NCI-H1436 (cell line): ENCODE data around the gene NOL8.

Source experiments
- DNase-seq: peaks from one replicate; lab custom pipeline; 2025; lab: John Stamatoyannopoulos, UW

Gene NOL8

DNA sequence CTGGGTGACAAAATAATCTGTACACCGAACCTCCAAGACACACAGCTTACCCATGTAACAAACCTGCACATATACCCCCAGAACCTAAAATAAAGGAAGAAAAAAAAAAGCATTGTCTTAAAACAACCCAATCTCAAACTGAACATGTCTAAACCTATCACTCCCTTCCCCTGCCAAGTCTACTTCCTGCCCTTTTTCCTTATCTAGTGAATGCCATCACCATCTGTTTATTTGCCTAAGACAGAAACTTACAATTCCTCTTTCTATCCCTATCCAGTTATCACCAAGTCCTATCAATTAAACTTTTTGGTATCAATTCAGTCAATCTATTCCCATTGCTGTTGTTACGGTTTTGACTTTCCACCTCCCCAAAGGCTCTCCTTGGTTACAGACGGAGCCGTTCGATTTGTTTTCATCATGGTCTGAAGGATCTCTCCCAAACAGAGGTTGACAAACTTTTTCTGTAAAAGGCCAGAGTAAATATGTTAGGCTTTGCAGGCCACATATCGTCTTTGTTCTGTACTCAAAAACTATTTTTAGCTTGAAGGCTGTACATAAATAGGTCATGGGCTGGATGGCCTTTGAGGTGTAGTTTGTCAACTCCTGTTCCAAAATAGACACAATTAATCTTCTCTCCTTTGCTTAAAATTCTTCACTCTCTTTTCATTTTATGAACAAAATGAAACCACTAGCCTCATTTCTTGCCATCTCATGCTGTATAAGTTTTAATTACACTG is 12.1 kb downstream of the NOL8 start:
- no peak for DNase-seq

DNA sequence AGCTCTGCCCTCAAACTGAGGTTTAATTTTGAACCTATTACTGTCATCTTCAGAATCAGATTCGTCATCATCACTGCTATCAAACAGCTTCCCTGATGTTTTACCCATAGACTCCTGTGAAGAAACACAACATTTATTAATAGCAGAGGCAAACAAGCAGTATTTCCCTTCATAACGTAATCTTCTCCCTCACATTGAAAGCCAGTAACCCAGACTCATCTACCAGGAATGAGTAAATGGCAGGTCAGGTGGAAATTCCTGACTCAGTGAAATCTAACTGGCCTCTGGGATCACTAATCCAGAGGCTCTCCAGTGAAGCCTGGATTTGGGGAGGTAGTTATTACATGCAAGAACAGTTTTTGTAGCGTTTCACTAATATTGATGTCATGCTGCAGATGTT is 14.6 kb downstream of the NOL8 start:
- no peak for DNase-seq

DNA sequence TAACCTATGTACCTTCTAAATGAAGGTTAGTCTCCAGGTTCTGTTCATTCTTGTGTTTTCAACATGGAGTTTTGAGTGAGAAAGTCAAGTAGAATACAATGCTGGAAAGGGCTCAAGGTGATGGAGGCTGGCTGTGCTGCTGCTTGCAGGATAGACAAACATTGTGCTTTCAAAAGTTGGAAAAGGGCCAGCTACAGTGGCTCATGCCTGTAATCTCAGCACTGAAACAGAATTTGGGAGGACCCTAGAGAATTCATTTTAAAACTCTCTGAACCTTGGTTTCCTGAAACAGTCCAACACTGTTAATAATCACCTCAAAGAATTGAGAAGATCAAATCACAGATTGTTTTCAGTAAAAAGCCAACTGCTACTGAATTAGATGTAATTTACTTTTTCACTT is 16.3 kb downstream of the NOL8 start:
- no peak for DNase-seq

DNA sequence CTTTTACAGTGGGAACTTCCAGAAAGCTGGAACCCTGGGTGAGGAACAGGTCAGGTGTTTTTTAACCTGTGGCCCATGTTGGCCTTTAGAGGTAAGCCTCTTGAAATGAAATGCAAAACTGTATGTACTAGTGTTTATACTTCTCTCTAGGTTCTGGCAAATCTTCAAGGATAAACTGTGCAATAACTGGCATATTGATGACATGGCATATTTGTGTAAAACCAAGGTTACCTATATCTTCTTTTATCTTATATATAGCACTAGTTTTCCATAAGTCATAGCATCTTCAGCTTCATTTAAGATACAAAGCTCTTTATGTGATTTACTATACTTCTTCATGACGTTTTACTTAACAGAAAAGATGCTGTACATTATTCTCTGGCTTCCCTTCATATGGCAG is 24.2 kb downstream of the NOL8 start:
- DNase-seq, result no peak

DNA sequence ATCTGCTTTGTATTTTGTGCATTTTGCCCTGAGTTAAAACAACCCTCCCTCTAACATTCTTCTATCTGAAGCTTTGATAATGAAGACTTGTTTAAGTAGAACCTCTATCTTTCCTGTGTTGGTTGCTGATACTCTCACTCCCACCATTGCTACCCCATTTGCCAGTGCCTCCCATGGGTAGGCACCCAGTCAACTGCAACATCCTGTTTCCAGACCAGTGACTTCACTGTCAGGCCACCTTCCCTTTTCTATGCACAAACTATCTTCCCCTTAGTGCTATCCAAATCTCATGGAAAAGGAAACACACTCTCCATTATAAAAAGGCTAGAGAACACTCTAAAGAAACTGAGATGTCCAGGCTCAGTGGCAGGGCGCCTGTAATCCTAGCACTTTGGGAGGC is 26.0 kb downstream of the NOL8 start:
- DNase-seq, result no peak

DNA sequence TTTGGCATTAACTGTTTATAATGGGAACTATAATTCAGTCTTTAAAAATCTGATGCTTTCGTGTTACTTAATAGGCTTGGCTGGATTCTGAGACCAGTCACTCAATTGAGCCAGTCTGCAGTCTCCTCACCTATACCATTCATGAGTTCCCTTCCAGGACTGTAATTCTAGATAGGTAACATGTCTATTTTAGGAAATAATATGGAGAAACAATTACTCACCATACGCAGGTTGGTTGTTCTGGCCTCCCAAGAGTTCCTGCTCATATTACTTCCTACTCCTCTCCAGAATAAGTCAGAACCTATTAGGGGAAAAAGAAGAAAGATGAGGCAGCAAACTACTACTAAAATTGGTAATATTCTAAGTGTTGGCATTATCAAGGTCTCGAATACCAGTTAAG is 27.1 kb downstream of the NOL8 start:
- DNase-seq, result no peak

DNA sequence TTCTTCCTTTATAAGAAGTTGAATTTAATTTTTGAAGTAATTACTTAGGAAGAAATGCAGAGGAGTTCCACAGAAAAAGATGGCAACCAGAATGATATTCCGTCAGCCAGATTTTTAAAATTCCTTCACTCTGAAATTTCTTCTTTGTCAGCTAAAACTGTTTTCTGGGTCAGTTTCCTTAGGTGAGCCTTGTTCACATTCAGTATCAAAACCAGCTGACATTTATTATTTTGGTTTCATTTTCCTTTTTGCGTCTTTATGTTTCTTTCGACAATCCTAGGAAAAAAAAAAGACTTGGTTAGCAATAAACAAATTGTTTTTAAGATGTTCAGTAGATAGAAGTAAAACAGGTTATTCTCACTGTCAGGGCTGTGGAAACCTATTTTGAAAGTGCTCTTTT is 27.5 kb downstream of the NOL8 start:
- no peak for DNase-seq

DNA sequence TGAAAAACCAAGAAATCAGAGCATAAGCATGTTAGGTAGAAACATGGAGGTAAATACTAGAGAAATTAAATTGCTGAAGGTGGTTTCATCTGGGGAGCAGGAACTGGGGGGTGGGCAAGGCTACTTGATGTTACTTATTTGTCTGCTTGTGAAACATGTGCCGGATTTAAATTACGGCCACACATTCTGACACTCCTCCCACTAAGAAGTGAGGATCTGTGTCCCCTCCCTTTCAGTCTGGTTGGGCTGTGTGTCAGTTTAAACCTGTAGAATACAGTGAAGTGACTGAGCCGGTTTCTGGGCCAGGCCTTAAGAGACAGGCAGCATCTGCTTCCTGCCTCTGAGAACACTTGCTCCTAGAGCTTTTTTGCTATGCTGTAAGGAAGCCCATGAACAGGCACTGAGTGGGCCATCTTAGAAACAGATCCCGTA is 29.3 kb downstream of the NOL8 start:
- DNase-seq, result no peak

DNA sequence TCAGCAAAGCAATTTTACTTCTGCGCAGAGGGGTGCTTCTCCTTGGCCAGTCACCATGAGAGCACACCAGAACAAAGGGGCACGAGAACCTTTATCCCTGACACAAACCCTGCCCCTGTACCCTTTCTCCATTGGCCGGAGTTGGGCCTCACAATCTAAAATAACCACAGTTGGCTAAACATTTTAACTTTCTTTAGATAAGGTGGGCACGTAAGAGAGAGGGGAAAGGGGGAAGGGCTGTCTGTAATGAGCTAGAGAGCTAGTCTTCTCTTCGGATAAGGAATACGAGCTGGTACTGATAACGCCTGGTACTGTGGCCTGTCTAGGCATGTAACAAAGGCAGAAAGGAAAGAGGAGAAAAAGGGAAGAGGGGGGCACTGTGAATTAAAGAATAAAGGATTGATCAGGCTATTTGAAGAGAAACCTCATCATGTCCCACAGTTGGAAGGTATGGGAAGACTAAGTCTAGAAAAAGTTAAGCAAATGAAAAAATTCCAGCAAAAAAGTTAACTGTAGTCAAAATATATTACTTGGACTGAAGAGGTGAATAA is 29.8 kb downstream of the NOL8 start:
- DNase-seq, result no peak

DNA sequence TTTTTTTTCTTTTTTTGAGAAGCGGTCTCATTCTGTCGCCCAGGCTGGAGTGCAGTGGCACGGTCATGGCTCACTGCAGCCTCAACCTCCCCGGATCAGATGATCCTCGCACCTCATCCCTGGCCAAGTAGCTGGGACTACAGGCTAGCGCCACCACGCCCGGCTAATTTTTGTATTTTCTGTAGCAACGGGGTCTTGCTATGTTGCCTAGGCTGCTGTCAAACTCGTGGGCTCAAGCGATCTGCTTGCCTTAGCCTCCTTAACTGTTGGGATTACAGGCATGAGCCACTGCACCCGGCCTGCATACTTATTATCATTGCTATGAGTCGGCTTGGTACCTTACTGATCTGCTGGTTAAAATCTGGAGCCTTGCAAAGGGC is 30.9 kb downstream of the NOL8 start:
- no peak for DNase-seq

DNA sequence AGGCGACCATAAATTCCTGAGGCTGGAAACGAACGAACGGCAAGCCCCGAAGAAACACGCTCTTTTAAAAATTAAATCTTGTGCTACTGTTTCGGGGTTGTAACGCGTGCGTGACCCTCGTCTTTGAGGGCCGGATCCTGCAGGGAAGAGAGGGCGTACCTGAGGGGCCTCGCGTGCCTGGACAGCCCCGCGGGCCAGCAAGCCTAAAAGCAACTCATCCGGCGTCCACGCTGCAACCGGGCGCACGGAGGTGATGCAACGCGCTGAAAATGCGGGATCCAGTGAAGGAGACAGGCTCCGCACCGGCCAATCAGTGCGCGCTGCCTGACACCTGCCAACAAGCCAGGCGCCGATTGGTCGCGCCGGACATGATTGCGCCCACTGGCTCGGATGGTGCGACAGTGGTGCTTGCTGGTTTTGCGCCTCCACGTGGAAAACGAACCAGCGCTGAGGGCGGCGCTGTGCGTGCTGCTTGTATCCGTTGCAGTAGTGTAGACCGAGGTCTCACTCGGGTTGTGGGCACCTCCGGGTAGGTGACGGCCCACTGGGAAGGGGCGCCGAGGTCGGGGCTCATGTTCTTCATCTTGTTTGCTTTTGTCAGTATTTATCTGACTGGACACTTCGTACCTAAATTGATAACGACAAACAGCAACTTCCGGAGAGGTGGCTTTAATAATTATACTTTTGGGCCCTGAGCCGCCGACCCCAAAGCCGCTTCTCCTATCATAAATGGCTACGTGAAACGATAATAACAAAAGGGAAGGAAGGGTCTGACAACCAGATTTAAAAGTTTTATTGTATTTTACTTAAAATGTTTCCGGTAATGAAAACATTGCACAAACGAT is 31.5 kb downstream of the NOL8 start, which contains the start of gene IARS1:
Gene IARS1, minus strand, starts transcription at position 246 of the 845 bp plus-strand sequence. CDS start 4,278 bp downstream, outside the sequence.
- peak; percentile 92 for DNase-seq

DNA sequence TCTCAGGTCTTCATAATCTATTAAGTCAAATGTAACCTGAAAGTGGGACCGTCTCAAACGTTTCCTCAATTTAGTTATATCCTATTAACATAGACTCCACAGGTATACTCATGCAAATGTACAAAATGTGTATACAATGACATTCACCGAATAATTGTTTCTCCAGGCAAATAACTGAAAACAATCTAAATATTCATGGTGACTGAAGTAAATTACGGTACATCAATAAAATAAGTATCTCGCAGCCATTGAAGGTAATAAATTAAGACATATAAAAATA is 32.1 kb downstream of the NOL8 start:
- no peak for DNase-seq

DNA sequence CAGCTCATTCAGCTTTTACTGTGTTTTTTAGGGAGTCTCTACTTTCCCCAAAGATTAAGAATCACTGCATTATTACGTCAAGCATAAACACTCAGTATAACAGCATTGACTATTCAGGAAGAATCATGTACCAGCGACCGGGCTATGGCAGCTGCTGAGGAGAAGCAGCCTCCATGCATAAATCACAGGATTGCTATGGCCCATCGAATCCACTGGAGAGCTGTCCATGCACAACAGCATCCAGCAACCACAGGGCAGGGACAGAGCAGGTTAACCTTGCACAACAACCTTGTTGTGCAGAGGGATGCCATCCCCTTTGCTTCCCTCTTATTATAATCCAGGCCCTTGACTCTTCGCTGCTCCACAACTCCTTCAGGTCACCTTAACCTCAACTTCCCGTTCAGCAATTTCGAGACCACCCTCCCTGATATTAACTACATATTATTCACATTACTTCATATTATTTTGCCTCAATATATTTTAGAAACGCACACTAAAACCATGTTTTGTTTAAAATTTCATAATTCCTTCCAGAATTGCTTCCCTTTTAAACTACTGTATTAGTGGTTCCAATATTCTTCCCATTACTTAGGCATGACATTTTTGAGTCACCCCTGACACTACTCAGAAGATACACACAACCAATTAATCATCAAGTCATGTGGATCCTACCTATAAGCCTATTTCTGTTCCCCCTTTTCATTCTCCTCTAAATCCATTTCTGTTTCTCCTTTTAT is 32.6 kb downstream of the NOL8 start:
- no peak for DNase-seq

DNA sequence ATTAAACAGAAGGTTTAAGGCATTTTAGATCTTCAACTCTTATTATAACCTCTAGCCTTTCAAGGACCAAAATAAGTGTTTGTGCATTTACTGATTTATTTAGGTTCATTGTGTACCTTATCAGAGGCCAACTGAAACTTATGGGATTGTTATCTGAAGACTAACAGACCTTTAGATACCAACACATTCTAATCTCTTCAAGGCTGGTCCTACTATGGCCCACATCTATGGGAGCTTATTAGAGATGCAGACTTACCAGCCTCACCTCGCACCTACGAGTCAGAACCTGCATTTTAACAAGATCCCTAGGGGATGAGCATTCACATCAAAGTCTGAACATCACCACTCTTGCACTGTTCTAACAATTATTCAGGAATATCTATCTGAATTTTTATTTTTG is 33.6 kb downstream of the NOL8 start:
- no peak for DNase-seq

DNA sequence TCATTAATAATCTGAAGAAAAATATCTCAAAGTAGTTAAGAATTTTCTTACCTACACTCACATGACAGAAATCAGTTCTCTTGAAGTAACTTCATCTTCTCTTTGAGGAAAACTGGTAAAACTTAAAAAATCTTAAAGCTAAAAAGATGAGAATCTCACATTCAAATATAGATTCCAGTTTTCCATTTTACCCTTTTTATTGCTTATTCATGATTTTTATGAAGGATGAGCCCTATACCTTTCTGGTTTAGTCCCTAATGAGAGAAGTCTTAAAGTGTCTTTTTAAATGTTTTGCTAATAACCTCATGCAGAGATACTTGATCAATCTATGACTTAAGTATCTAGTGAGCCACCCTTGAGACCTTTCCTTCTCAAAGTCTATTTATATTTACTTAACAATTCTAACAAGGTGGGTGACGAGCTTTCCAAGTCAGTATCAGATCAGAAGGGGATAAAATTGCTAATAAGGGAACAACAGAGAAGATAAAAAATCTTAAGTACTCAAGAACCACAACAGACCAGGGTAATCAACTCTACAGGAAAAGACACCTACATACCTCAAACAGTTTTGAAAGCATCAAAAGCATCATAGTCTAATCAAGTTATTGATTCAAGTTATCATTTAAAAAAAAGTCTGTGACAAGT is 34.2 kb downstream of the NOL8 start:
- no peak for DNase-seq

DNA sequence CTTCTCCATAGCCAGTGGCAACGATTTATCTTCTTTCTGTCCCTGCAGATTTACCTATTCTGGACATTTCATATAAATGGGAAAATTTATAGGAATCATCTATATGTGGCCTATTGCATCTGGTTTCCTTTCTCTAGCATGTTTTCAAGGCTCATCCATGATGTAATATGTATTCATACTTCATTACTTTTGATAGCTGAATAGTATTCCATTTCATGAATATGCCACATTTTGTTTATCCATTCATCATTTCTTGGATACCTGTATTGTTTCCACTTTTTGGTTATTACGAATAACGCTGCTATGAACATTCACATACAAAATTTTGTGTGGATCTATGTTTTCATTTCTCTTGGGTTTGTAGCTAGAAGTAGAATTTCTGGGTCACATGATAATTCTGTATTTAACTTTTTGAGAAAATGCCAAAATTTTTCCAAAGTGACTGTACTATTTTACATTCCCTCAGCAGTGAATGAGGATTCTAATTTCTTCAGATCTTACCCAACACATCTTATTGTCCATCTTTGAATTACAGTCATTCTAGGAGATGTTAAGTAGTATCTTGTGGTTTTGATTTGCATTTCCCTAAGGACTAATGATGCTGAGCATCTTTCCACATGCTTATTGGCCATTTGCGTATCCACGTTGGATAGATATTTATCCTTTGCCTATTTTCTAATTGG is 35.3 kb downstream of the NOL8 start:
- no peak for DNase-seq

DNA sequence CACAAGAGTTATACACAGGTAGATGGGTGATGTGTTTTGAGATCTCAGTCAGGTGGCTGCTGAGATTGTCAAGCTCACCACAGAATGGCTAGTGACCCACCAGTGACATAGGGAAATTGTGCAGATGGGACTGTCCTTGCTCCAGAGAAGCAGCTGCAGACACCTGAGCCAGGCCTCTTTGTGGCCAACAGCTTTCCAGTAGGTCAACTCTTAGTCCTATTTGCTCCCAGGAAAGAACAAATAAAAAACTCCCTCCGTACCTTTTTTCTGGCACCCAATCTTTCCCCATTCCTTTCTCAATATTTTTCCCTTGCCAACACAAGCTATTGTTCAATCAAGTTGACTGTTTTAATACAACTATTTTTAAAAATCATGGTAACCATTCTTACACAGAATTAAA is 45.8 kb downstream of the NOL8 start:
- no peak for DNase-seq

DNA sequence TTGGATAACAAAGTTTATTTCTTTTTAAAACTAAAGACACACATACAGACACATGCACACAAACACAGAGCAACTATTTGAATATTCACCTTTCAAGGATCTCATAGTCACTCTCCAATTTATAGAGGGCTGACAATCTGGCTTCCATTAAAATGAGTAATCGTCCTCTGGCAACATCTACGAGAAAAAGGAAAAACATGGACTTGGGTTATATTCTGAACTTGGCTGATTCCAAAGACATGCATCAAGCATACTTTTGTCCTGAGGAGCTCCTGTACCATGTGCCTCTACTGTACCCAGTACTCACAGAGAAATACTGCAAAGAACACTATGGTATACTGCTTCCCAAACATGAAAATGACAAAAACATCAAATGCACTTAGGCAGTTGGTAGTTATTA is 47.0 kb downstream of the NOL8 start:
- no peak for DNase-seq

DNA sequence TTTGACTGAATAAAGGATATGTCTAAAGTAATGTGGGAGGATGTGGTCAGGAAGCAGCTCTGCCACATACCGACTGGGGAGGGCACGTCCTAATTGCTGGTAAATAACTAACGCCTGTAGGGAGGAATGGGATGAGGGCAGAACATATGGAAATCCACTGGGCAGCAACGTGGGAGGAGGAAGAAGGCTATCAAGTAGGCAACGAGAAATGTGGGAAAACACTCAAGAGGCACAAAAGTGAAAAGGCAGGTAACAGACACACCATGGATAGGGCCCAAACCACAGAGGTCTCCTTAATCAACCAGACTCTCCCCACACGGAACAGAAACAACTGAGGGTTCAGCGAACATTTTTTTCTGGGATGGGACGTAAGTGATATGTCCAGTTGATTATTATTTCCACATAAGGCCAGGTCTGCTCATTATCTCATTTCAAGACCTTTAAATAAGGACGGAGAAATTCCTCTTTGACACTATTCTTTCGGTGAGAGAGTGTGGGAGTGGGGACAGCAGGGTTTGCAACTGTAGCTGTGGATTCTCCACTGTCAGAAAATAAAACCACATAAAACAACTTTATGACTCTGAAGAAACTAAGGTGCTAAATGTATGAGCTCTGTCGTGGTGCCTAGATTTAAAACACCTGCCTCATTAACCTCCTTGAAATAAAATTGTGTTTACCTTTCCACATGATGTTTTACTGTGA is 48.7 kb downstream of the NOL8 start:
- no peak for DNase-seq

DNA sequence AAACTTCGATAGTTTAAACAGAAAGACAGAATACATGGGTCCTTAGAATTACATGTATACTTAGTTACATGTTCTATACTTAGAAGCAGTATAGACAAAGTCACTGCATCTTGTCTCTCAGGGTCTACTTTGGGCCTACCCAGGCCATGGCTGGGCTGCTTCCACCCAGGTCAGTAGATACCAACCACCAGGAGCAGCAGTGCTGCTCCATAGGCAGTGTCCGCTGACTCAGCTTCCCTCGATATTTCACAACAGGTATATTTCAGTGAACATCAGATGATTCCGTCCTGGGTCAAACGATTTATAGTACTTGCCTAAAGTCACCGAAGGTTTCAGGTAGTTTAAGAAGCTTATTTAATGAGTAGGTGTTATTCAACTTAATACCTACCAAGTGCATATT is 49.6 kb downstream of the NOL8 start:
- DNase-seq, result no peak

DNA sequence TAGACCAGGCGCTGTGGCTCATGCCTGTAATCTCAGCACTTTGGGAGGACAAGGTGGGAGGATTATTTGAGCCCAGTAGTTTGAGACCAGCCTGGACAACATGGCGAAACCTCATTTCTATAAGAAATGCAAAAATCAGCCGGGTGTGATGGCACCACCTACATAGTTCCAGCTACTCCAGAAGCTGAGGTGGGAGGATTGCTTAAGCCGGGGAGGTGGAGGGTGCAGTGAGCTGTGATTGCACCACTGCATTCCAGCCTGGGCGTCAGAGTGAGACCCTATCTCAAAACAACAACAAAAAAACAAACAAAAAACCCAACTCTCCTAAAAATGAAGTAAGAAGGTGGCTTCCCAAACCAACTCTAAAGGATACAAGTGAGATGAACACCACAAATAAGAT is 54.6 kb downstream of the NOL8 start:
- DNase-seq, result no peak
